ENCODE results near the gene ILF2. TPM values are rescaled to one million over a fixed set of nuclear protein-coding genes. Genes with fewer than 3 reads are reported as not detected.

ILF2 gene
- total RNA-seq, 1 donor from 2014 or later = 262 TPM

GRCh38 chr1:153649863-153650235, 20.9 kb downstream of the ILF2 start:
- H3K4me3 Mint-ChIP-seq (ENCODE audit: low read depth) = no peak overlapping the region

GRCh38 chr1:153649137-153649862, 21.5 kb downstream of the ILF2 start:
- H3K27ac Mint-ChIP-seq = peak overlapping the region; percentile 92
- TF ChIP-seq CTCF (IDR thresholded peaks at IDR 0.05; ENCODE audit: unreplicated experiment) = no peak
- DNase-seq (ENCODE audit: low spot score, unreplicated experiment) = no peak
- H3K4me3 Mint-ChIP-seq (ENCODE audit: low read depth) = no peak overlapping the region
- peaks cover 14% of the 10 kb centered on the region for H3K36me3 Mint-ChIP-seq (ENCODE audit: insufficient read depth)
- no peaks in the 10 kb centered on the region for H3K9me3 Mint-ChIP-seq (ENCODE audit: low read depth)
- no peaks in the 10 kb centered on the region for H3K27me3 Mint-ChIP-seq
- H3K4me1 Mint-ChIP-seq (ENCODE audit: low read depth) = peaks cover 25% of the 10 kb centered on the region

More at GRCh38 chr1:153649863-153650235, 20.9 kb downstream of the ILF2 start:
- no peaks in the 10 kb centered on the region for H3K27me3 Mint-ChIP-seq
- peak overlapping the region; percentile 60 for H3K27ac Mint-ChIP-seq
- H3K4me1 Mint-ChIP-seq (ENCODE audit: low read depth) = peaks cover 24% of the 10 kb centered on the region
- TF ChIP-seq CTCF (IDR thresholded peaks at IDR 0.05; ENCODE audit: unreplicated experiment) = no peak
- H3K9me3 Mint-ChIP-seq (ENCODE audit: low read depth) = no peaks in the 10 kb centered on the region
- H3K36me3 Mint-ChIP-seq (ENCODE audit: insufficient read depth) = peaks cover 13% of the 10 kb centered on the region
- no peak for DNase-seq (ENCODE audit: low spot score, unreplicated experiment)

GRCh38 chr1:153648000-153648643, 22.7 kb downstream of the ILF2 start:
- H3K9me3 Mint-ChIP-seq (ENCODE audit: low read depth) = no peaks in the 10 kb centered on the region
- no peak overlapping the region for H3K4me3 Mint-ChIP-seq (ENCODE audit: low read depth)
- H3K27me3 Mint-ChIP-seq = no peaks in the 10 kb centered on the region
- peaks cover 32% of the 10 kb centered on the region for H3K4me1 Mint-ChIP-seq (ENCODE audit: low read depth)
- TF ChIP-seq CTCF (IDR thresholded peaks at IDR 0.05; ENCODE audit: unreplicated experiment) = no peak
- no peak for DNase-seq (ENCODE audit: low spot score, unreplicated experiment)
- no peak overlapping the region for H3K27ac Mint-ChIP-seq
- peaks cover 22% of the 10 kb centered on the region for H3K36me3 Mint-ChIP-seq (ENCODE audit: insufficient read depth)

- H3K36me3 Mint-ChIP-seq (ENCODE audit: insufficient read depth) = peaks cover 25% of the 10 kb centered on the region
- H3K4me3 Mint-ChIP-seq (ENCODE audit: low read depth) = no peak overlapping the region
- peaks cover 37% of the 10 kb centered on the region for H3K4me1 Mint-ChIP-seq (ENCODE audit: low read depth)
- no peak for TF ChIP-seq CTCF (IDR thresholded peaks at IDR 0.05; ENCODE audit: unreplicated experiment)
- no peaks in the 10 kb centered on the region for H3K27me3 Mint-ChIP-seq
- DNase-seq (ENCODE audit: low spot score, unreplicated experiment) = no peak
- H3K9me3 Mint-ChIP-seq (ENCODE audit: low read depth) = no peaks in the 10 kb centered on the region
- H3K27ac Mint-ChIP-seq = peak overlapping the region; percentile 35
Observed at GRCh38 chr1:153647346-153647714, 23.5 kb downstream of the ILF2 start.

GRCh38 chr1:153646672-153647345, 24.0 kb downstream of the ILF2 start:
- TF ChIP-seq CTCF (IDR thresholded peaks at IDR 0.05; ENCODE audit: unreplicated experiment) = no peak
- Mint-ChIP-seq H3K9me3 (ENCODE audit: low read depth) (no peaks in the 10 kb centered on the region), H3K27me3 (no peaks in the 10 kb centered on the region), H3K27ac (peak overlapping the region; percentile 88), H3K4me1 (ENCODE audit: low read depth) (peaks cover 37% of the 10 kb centered on the region), H3K4me3 (ENCODE audit: low read depth) (no peak overlapping the region), H3K36me3 (ENCODE audit: insufficient read depth) (peaks cover 27% of the 10 kb centered on the region)
- DNase-seq (ENCODE audit: low spot score, unreplicated experiment) = no peak

All from progenitor cell of endocrine pancreas (in vitro differentiated cells).